HepG2 (cell line): ENCODE results near the gene ERBB3. TPM values are rescaled to one million over a fixed set of nuclear protein-coding genes. Genes with fewer than 3 reads are reported as not detected.
A peak's percentile ranks its signal among the peaks of the same experiment; 100 is the strongest.

Experiments
- ATAC-seq: fragments of 200-7000 bp; cut with Tn5 transposase; 3 replicates; pipeline ENCODE4 v1.9.1; 2020; ENCODE audit warnings: mild to moderate bottlenecking, moderate library complexity
- BruUV-seq: library from RNA; stranded (reverse); fragments of 400-500 nt; replicated peaks from 2 replicates; lab custom pipeline; 2021; lab: Mats Ljungman, UMichigan
- CTCF ChIA-PET: fragments of 300-600 bp; formaldehyde crosslinking; extraction: SDS; loops from one replicate; lab custom pipeline; 2021; ENCODE audit warnings: low total read pairs, inconsistent platforms, low intra/inter-chr PET ratio; lab: Yijun Ruan, JAX
- POLR2A ChIA-PET: fragments of 350-600 bp; sonication (Branson Sonifier 250); formaldehyde crosslinking; loops from one replicate; lab custom pipeline; 2020; ENCODE audit warnings: antibody characterized with exemption, inconsistent platforms; lab: Yijun Ruan, JAX
- DNase-seq: peaks from one replicate; pipeline ENCODE4 v3.0.0-alpha.2; 2015; ENCODE audit warnings: low spot score
- FAIRE-seq: peaks from 3 replicates; lab custom pipeline; 2011; peaks lifted over from hg19 to GRCh38; lab: Jason Lieb, UNC
- H2AFZ ChIP-seq: one replicate; pipeline ENCODE4 v1.6.1; 2011; ENCODE audit warnings: low read length, inconsistent platforms
- H3K27ac ChIP-seq: fragments of 300-600 bp; 3 replicates; pipeline ENCODE4 v1.8.0; 2011; ENCODE audit warnings: mixed run types, mild to moderate bottlenecking, mixed read lengths, low read length, inconsistent platforms; ENCODE audit not compliant: insufficient read depth; ENCODE audit errors: extremely low read length
- H3K27me3 ChIP-seq, 2 experiments: fragments of 200-600 bp in 1 of 2; 2 replicates in 1 of 2; 3 replicates in 1 of 2; pipeline versions ENCODE4 v1.6.0 to v1.8.0; 2011; ENCODE audit warnings: low read length in 2 of 2, mild to moderate bottlenecking in 2 of 2, moderate library complexity in 2 of 2, inconsistent platforms in 1 of 2; ENCODE audit not compliant: insufficient read depth in 2 of 2, control insufficient read depth in 1 of 2
- H3K36me3 ChIP-seq, 2 experiments: fragments of 200-600 bp in 1 of 2; replicated peaks in 1 of 2; 2 replicates in 1 of 2; 3 replicates in 1 of 2; pipeline versions ENCODE4 v1.5.1 to v1.8.0; 2011; ENCODE audit warnings: low read length in 2 of 2, inconsistent platforms in 1 of 2; ENCODE audit not compliant: insufficient read depth in 2 of 2, control insufficient read depth in 1 of 2
- H3K4me1 ChIP-seq: 2 replicates; pipeline ENCODE4 v1.5.1; 2012; ENCODE audit warnings: low read length, inconsistent platforms; ENCODE audit not compliant: insufficient read depth
- H3K4me2 ChIP-seq: 2 replicates; pipeline ENCODE4 v1.6.0; 2011; ENCODE audit warnings: low read depth, low read length, inconsistent platforms
- H3K4me3 ChIP-seq, 3 experiments: fragments of 200-600 bp in 1 of 3; sonication (generic), shearing (Covaris generic) in 1 of 3; replicated peaks in 1 of 3; 2 replicates each; pipeline ENCODE4 v1.5.1; 2011 to 2016; ENCODE audit warnings: low read length in 3 of 3, inconsistent platforms in 2 of 3, low read depth in 2 of 3, mild to moderate bottlenecking in 2 of 3, control low read depth in 1 of 3, mixed read lengths in 1 of 3; ENCODE audit not compliant: insufficient read depth in 1 of 3
- H3K79me2 ChIP-seq: one replicate; pipeline ENCODE4 v1.6.1; 2011; ENCODE audit warnings: low read length, inconsistent platforms; ENCODE audit not compliant: insufficient read depth
- H3K9ac ChIP-seq: 2 replicates; pipeline ENCODE4 v1.6.0; 2011; ENCODE audit warnings: mild to moderate bottlenecking, low read depth, low read length, inconsistent platforms; ENCODE audit not compliant: insufficient read depth
- H3K9me3 ChIP-seq: 2 replicates; pipeline ENCODE4 v1.5.1; 2012; ENCODE audit warnings: mild to moderate bottlenecking, low read length
- H4K20me1 ChIP-seq: 2 replicates; pipeline ENCODE4 v1.6.0; 2011; ENCODE audit warnings: inconsistent platforms, mild to moderate bottlenecking, low read length, moderate library complexity; ENCODE audit not compliant: insufficient read depth
- IKZF5 ChIP-seq: IDR thresholded peaks from 2 replicates; pipeline ENCODE4 v1.6.1; 2018; ENCODE audit warnings: missing genetic modification reagents, mild to moderate bottlenecking, missing compliant biosample characterization
- MTA1 ChIP-seq: sonication (generic); formaldehyde crosslinking; IDR thresholded peaks from 2 replicates; pipeline ENCODE4 v1.4.0; 2020; ENCODE audit warnings: missing genetic modification reagents, mild to moderate bottlenecking, borderline replicate concordance
- ZFP90 ChIP-seq: sonication (generic); formaldehyde crosslinking; IDR thresholded peaks from 2 replicates; pipeline ENCODE4 v1.8.0; 2022; ENCODE audit warnings: missing genetic modification reagents, mild to moderate bottlenecking, inconsistent platforms, borderline replicate concordance
- ZNF451 ChIP-seq: sonication (generic); formaldehyde crosslinking; IDR thresholded peaks from 2 replicates; pipeline ENCODE4 v1.5.0; 2020; ENCODE audit warnings: mild to moderate bottlenecking, missing genetic modification reagents
- ZNF552 ChIP-seq: sonication (generic); formaldehyde crosslinking; IDR thresholded peaks from 2 replicates; pipeline ENCODE4 v1.9.0; 2022; ENCODE audit warnings: missing genetic modification reagents, mild to moderate bottlenecking, borderline replicate concordance
- ZNF563 ChIP-seq: sonication (generic); formaldehyde crosslinking; IDR thresholded peaks from 2 replicates; pipeline ENCODE4 v1.8.0; 2022; ENCODE audit warnings: mild to moderate bottlenecking, moderate library complexity, missing genetic modification reagents
- WGBS: methylation state at CpG from one replicate; pipeline ENCODE4 v1.1.6; 2017; ENCODE audit warnings: low lambda C conversion rate; 5-methylcytosine and 5-hydroxymethylcytosine counted together
- in situ Hi-C: cut with HindIII; loops from 2 replicates; pipeline ENCODE4 v1.10.0; 2017; ENCODE audit warnings: low pct_unique_long_range_greater_than_20kb; ENCODE audit not compliant: extremely low pct_ligation_motif_present
- intact Hi-C: fragments of 100-400 bp; cut with micrococcal nuclease; formaldehyde crosslinking; loops from one replicate; pipeline ENCODE4 v1.10.0; 2022; ENCODE audit not compliant: unreplicated experiment
- polyA plus RNA-seq, 8 experiments: library from polyadenylated mRNA; depleted of rRNA in 3 of 8; stranded (reverse) in 7 of 8; unstranded in 1 of 8; fragments of >200 nt; fragmentation: Illumina TruSeq in 4 of 8; extraction: Trizol in 4 of 8; gene quantifications; 2 replicates each; pipeline versions ENCODE4 v1.2.1 to v1.2.3, GENCODE V29; 2011 to 2016; ENCODE audit warnings: low read depth in 4 of 8, missing spikeins in 1 of 8, mixed read lengths in 1 of 8; ENCODE audit not compliant: insufficient read depth in 1 of 8
- total RNA-seq, 5 experiments: library from RNA; depleted of rRNA; stranded (reverse); fragments of >200 nt; fragmentation: Illumina TruSeq; extraction: Trizol; gene quantifications; 2 replicates each; pipeline ENCODE4 v1.2.3, GENCODE V29; 2016; ENCODE audit warnings: low read depth in 1 of 5

ERBB3 gene
- total and polyA plus RNA-seq, 2 of the 13 experiments (the other 11 are each of a cell fraction or from before 2014, with no cell fraction given), result 93.6 to 358 TPM

GRCh38 chr12:56037161-56037560, 42.8 kb upstream of the ERBB3 start:
- no peak overlapping the region for H3K4me2 ChIP-seq
- CTCF ChIA-PET, result no interaction called here
- no peaks in the 10 kb centered on the region for H3K27me3 ChIP-seq
- H3K27ac ChIP-seq, result peak overlapping the region; percentile 17
- WGBS, result 88% methylated on average over 2 of the region's 2 CpGs
- H3K4me3 ChIP-seq, result no peak overlapping the region
- H3K79me2 ChIP-seq, result peaks cover 4% of the 10 kb centered on the region
- no peaks in the 10 kb centered on the region for H3K9me3 ChIP-seq
- in situ Hi-C loops, result loop anchor here (10.0 kb wide), 1 partner anchor 62 kb away; the partner anchor contains the start of gene RAB5B
- FAIRE-seq (no peak), DNase-seq (no peak)
- H3K4me1 ChIP-seq, result peaks cover 31% of the 10 kb centered on the region
- TF ChIP-seq IKZF5 (CRISPR knock-in tag) (no peak), MTA1 (no peak), ZFP90 (no peak), ZNF451 (no peak), ZNF563 (CRISPR knock-in tag) (no peak), ZNF552 (CRISPR knock-in tag) (no peak)
- TF ChIP-seq, all 625 proteins: peak for 0
- intact Hi-C loops, result loop anchor here (5.0 kb wide), 1 partner anchor 300 kb away; no protein-coding TSS in a partner anchor
- Histone ChIP-seq H3K36me3 (peaks cover 0 to 20% of the 10 kb centered on the region in 2 experiments; a peak in 4 of 5 replicates), H4K20me1 (no peaks in the 10 kb centered on the region), H3K9ac (no peak overlapping the region), H2AFZ (no peak overlapping the region)
- no TSS peak for BruUV-seq
- POLR2A ChIA-PET, result no interaction called here
- no peak for ATAC-seq
